HL-60/S4 treated with retinoic acid at 250 ng/mL for 4 days and 3 days (cell line): Measurements from ENCODE around the gene ARHGAP33.
"Not testable (repeated sequence)": the region's sequence is repeated elsewhere in the genome, so short reads cannot be mapped to it uniquely, and the experiment has no call there.

ENCODE experiments used
- in situ Hi-C: fragments of 300-500 bp; cut with MboI; formaldehyde crosslinking; loops from 2 replicates; pipeline ENCODE4 v1.7.0; 2022; ENCODE audit warnings: low sequenced_read_pairs

Gene ARHGAP33

DNA sequence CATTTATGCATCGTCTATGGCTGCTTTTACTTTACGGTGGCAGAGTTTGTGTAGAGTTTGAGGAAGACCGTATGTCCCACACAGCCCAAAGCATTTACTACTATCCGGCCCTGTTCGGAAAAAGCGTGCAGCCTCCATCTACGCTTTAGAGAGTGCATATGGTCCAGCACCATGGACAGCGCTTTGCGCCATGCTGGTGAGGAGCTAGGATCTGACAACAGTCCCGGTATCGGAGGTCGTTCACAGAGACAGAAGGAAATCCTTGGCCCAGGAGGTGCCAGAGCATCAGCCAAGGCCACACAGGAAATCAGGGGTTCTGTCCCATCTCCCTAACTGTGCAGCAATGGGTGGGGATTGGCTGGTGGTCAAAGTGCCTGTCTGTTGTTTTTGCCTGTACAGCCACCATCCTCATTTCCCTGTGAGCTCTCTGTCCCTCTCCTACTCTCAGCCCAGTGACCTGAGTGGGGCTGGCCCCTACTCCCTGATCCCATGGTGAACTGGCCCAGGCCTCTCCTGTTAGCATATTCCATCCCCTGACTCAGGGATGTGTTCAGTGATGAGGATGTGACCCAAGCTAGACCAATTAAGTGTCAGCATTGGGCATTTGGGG is 53.4 kb downstream of the ARHGAP33 start:
- in situ Hi-C loops, result no loop called here

DNA sequence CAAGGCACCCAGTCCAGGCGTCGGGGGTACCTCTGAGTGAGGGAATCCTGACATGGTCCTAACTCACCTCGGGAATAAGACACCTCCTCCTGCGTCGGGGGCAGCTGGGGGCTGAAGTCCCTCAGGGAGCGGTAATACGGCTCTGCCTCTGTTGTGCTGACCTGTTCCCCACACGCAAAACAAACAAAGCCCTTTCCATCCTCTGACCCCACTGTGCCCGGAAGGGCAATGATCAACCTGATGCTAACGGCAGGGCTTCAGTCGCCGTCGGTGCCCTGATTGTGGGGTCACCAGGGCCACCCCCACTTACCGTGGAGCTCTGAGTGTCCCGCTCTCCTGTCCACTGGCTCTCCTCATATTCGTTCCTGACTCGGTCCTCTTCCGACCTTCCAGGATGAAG is 55.6 kb downstream of the ARHGAP33 start:
- in situ Hi-C loops, result no loop called here

DNA sequence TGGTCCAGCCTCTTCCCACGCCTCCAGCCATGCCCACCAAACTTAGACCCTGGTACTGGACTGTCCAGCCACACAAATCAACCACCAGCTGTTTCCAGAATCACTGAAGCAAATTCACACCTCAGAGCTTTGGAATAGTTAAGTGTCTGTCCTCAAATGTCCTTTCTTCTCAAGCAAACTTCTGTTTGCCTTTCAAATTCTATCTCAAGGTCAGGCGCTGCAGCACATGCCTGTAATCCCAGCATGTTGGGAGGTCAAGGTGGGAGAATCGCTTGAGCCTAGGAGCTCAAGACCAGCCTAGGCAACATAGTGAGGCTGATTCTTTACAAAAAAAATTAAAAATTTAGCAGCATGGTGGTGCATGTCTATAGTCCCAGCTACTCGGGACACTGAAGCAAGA is 56.7 kb downstream of the ARHGAP33 start:
- in situ Hi-C loops, result no loop called here

DNA sequence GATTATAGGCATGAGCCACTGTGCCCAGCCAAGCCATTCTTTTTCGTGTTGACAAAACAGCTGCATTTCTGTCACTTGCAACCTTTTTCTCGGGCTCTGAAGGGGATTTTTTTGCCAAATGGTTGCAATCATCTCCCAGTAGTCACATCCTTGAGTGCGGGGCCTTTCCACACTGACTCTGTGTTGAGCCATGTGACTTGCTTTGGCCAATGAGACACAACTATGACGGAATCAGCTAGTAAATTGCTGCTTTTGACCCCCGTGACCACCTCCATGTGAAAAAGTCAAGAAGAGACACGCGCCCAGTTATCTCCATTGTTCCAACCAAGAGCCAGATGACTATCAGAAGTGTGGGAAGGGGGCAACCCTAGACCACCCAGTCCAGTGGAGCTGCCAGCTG is 58.6 kb downstream of the ARHGAP33 start:
- in situ Hi-C loops, result no loop called here

DNA sequence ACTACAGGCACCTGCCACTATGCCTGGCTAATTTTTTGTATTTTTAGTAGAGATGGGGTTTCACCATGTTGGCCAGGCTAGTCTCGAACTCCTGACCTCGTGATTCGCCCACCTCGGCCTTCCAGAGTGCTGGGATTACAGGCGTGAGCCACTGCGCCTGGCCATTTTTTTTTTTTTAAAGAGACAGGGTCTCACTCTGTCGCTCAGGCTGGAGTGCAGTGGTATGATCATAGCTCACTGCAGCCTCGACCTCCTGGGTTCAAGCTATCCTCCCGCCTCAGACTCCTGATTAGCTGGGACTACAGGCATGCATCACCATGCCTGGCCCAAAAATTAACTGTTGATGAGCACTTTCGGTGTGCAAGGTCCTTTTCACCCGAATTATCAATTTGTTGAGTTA is 60.7 kb downstream of the ARHGAP33 start:
- in situ Hi-C loops, result not testable (repeated sequence)
